Pulmonary artery endothelial cell (primary cell): ENCODE results near the gene ANKS1B. TPM values are rescaled to one million over a fixed set of nuclear protein-coding genes. Genes with fewer than 3 reads are reported as not detected.
"Not testable (repeated sequence)": the region's sequence is repeated elsewhere in the genome, so short reads cannot be mapped to it uniquely, and the experiment has no call there.

Source experiments
- DNase-seq: peaks from one replicate; pipeline ENCODE4 v3.0.0-alpha.2; 2011; ENCODE audit warnings: low read depth, low spot score
- total RNA-seq: library from RNA; depleted of rRNA; stranded (reverse); fragments of >200 nt; gene quantifications from 2 replicates; pipeline ENCODE4 v1.2.3, GENCODE V29; 2014

Gene ANKS1B
- total RNA-seq, 1 donor from 2014 or later = 0.07 TPM

DNA sequence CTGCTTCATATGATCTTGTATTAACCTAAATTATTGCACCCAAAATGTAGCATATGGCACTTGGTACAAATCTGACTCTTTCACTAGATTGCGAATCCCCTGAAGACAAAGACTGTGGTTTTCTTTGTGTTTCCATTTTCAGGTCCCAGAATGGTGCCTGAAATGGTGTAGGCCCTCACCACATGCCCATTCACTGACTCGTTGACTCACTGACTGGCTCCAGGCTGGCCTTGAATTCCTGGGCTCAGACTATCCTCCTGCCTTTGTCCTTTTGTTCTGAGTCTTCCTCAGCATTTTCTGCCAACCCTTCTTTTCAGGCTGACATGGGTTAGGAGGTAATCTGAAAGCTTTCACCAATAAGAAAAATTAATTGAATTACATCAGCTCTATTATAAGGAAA is 705.8 kb downstream of the ANKS1B start:
- no peak for DNase-seq

DNA sequence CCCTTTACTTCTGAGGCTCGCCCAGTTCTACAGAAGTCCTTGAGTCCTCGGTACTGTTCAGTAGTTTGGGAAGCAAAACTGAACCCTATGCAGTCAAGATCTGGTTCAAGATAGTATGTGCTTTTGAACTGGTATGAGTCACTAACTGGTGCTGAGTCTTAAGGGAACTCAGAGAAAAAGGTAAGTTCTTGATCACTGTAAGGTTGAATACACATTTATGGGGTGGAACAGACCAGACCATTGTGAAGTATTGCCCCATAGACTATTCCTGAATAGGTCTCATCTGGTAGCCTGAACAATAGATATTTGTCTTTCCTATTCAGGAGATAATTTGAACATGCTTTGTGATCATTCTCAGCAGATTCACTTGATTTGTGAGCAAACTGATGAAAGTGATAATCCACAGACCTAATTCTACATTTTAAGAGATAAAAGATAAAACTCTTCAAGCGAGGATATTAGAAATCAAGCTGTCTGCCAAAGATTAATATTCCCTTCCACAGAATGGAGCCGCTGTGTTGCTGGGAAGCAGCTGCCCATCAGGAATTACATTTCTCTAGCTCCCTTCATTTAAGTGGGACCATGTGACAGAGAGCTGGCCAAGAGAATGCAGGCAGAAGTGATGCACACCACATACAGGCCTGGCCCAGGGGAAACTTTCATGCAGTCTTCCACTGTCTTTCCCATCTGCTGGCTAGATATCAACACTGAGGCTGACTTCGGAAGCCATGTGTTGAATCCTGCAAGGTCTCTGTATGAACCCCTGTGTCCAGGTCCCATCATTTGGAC is 707.0 kb downstream of the ANKS1B start:
- no peak for DNase-seq

DNA sequence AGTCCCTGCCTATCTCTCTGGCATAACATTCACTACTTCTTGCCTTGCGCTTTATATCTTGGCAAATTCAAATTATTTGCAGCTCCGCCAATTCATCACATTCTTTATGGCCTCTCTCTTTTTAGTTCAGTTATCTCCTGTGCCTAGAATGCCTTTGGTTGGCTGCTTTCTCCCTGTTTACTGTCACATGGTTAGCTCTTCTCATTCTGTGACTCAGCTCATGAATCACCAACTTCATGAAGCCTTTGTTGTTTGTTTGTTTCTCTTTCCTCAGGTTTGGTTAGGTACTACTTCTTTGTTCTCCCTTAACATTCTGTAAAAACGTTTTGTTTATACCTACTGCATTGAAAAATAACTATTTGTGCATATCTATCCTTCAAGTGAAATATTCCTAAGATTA is 713.7 kb downstream of the ANKS1B start:
- DNase-seq = no peak

DNA sequence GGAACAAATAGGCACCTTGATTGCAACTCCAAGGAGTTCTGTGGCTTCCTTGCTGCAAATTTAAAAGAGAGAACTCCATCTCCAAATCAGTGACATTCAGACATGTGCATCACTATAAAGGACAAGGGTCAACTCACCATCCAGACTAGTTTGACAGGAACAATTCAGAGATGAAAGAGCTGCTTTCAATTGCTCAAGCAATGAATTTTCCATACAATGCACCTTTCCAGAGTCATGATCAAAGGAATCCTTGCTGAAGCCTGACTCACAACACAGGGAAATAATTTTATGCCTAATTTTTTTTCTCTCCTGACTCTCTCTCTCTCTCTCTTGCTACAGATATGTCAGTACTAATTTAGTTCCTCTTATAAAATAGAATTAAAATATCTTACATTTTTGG is 717.7 kb downstream of the ANKS1B start:
- no peak for DNase-seq

DNA sequence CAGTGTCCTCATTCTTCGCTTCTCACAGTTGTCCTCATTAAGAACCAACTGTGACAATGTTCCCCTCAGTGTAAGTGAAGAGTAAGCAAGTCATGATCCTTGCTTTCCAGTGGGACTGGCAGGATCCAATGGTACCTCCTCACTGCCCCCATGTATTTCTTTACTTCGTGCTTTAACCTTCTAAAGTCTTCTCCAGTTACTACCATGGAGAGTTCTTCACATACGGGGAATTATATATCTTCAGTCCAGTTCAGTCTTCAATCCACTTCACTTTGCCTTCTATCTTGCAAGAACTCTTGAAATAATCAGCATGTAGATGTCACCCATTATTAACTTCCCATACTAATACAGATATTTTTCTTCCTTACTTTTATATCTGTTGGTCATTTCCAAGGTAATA is 719.1 kb downstream of the ANKS1B start:
- no peak for DNase-seq

DNA sequence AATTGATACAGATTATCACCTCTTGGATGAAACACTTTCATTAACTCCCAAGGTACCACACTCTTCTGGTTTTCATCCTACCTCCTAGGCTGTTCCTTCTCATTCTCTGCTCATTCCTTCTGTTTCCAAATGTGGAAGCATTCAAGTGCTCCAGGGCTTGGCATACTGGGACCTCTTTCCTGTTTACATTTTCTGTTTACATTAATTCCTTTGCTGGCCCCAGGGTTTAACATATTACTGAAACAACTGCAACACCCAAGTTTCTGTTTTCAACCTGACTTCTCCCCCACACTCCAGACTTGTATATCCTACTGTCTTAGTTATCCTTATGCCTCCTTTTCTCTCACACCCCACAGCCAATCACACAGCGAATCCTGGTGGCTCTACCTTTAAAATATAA is 723.5 kb downstream of the ANKS1B start:
- no peak for DNase-seq

DNA sequence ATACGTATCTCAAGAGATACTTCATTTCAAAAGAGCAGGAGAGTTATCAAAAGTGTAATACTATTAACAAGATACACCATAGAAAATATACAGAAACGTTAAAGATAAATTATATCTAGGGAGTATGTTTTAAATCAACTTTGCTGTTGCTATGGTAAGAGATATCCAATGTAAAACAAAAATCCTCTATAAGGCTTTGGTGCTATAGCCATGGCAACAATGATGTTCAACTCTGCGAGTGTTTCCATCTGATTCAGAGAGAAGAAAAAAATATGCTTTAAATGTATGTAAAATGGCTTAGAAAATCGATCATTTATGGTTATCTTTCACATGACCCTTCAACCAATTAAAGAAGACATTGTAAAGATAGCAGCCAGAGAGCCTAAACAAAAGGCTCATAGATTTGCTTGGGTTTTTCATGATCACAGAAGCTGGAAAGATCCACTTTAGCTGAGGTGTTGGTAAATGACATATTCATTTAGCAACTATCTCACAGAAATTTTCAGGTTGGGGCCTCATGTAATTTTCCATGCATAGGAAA is 724.2 kb downstream of the ANKS1B start:
- DNase-seq = no peak

DNA sequence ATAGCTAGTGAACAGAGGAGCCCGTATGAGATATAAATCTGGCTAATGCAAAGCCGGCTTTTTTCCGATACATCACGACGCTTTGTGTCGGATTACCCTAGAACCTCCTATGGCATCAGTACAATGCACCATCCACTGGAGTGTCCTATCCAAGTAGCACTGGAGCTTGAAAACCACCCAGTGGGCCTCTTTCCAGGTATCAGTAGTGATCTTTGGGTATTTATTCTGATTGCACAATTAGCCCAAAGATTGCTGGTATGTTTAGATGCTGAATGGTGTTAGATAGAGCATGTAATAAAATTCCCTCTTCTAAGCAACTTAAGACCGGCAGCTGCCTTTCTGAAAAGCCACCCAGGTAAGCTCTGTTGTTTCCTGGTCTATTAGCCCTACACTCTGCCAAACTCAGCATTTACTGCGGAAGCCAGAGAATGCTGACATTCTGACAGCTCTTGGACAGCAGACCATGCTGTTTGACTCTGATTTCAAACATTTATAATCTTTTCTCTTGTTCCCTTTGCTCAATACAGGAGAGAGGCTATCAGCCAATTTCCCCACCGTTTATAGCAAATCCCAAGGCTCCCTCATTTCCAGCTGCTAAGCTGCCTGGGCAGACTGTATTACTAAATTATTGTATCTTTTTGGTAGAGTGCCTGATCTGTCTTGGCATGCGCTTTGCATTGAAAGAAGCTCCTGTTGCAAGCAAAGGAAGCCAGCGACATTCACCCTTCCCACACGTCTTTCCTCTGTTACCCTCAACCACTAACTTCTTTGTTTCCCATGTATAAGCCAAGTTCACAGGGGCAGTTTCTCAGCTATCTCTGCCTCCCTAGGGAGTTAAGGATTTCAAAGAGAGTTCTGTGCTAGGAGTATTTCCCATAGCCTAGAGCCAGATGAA is 725.4 kb downstream of the ANKS1B start:
- no peak for DNase-seq

DNA sequence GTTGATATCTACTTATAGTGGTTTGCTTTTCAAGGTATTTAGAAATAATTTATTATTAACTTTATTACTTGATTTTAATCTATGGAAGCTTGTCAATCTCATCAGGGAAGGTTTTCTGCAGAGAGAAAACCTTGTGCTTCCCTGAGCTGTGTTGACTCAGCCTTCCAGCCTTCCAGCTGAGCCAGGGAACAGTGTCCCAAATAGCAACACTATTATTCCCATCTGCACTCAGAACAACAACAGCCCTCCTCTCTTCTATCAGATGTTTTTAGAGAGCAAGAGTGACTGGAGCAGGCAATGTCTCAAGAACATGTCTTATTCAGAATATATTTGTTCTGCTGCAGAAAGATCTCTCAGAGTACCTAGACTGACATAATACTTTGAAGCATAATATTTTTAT is 727.1 kb downstream of the ANKS1B start:
- no peak for DNase-seq

DNA sequence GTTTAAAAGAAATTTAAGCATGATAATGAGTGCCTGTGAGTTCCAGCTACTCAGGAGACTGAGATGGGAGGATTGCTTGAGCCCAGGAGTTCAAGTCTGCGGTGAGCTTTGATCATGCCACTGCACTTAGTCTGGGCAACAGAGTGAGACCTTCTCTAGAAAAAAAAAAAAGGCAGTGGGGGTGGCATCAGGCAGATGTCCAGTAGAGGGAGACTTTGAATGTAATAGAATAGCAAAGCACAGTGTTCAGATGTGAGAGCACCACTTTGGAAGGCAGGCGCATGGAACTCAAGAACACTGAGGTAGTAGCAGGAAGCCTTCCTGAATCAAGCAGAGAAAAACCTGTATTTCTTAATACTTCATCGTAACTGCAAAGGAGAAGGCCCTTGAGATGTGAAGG is 731.7 kb downstream of the ANKS1B start:
- no peak for DNase-seq

DNA sequence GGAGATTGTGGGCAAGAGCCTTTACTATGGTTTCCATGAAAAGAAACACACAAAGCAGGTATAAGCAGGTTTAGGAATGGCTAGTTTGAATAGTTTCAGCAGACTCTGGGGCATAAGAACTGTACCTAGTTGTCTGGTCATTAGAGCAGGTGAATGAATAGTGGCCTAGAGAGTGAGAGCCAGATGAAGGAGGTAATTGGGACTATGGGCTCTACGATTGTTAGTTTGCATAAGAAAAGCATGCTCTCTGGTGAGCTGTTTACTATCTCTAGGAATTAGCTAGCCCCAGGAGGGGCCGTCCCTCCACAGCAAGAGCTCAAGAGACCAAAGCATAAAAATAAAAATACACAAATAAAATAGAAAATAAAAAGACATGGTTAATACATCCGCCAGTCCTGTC is 734.6 kb downstream of the ANKS1B start:
- no peak for DNase-seq

DNA sequence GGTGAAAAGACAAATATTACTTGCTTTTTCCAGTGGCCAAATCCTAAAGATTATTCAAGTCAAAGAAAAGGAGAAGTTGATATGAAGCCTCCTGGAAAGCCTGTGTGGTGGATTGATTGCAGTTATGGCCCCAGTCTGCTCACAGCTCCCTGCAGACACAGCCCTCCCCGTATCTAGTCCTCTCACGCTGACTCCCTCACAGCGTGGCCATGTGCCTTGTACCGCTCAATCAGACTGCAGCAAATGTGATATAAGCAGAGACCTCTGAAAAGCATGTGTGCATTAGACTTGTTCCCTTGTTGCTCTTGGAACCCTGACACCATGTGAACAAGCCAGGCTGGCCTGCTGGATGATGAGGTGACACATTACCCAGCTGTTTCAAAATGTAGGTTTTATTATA is 735.2 kb downstream of the ANKS1B start:
- no peak for DNase-seq

DNA sequence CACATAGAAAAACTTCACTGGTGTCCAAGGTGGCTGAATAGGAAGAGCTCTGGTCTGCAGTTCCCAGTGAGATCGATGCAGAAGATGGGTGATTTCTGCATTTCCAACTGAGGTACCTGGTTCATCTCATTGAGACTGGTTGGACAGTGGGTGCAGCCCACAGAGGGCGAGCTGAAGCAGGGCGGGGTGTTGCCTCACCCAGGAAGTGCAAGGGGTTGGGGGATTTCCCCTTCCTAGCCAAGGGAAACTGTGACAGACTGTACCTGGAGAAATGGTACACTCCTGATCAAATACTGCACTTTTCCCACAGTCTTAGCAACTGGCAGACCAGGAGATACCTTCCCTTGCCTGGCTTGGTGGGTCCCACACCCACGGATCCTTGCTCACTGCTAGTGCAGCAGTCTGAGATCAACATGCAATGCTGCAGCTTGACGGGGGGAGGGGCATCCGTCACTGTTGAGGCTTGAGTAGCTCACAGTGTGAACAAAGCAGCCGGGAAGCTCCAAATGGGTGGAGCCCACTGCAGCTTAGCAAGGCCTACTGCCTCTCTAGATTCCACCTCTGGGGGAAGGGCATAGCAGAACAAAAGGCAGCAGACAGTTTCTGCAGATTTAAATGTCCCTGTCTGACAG is 746.7 kb downstream of the ANKS1B start:
- not testable (repeated sequence) for DNase-seq

DNA sequence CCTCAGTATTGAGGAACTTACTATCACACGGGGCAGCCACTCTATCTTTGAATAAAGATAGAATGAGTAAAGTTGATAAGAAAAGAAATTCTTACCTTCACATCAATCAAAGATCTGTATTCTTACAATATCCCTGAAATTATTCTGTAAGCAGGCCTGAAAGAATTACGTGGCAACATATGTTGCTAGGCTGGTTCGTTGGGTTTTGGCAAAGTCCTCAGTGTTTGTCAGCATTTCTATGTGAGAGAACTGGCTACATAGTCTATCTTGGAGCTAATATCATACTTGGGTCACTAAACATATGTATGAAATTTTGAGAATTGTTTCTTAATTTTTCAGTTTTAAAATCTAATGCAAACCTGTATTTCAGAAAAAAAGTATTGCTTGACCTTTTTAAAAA is 749.4 kb downstream of the ANKS1B start:
- DNase-seq = no peak

DNA sequence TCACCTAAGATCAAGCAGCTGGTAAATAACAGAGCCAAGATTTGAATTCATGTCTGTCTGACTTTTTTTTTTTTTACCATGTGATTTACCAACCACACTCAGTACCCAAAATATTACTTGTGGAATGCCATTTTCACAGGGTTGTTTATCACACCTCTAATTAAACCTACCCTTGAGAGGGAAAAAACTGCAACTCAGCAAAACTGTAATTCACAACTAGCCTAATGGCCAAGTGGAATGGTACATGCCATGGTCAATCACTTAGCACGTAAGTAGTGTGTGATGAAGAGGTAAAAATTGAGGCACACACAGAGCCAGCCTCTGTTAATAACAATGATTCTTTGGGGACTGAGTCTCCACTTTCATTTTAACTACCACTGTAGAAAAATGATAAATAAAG is 750.0 kb downstream of the ANKS1B start:
- no peak for DNase-seq

DNA sequence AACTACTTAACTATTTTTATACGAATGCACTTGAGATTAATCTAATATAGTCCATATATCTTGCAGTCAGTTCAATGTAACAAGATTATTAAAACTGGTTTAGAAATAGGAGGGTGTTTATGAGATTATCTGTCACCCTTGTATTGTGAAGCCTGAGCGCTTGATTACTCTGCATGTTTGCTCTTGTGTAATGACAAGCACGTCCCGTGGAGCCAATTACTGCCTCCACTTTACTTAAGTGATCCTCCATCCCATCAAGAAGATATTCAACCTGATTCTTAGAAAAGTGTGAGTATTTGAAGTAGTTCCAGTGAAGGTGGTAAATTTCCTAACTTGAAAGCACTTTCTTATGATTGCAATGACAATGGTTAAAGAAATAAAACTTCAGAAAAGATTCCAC is 752.4 kb downstream of the ANKS1B start:
- no peak for DNase-seq

DNA sequence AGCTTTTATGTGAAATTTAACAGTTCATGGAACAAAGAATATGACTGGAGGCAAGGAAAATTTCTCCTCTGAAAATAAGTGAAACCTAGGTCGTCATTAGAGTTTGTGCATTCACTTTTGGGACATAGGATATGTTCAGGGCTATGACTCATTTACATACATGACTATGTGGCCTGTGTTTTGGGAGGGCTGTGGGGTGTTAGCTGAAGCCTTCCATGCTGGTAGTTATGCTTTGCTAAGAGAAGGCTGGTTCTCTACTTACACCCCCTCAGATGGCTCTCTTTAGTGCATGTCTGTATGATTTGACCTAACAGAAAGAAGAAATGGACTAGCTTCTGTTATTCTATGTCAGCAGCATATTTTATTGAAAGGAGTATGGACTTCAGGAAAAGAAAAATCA is 753.7 kb downstream of the ANKS1B start:
- no peak for DNase-seq

DNA sequence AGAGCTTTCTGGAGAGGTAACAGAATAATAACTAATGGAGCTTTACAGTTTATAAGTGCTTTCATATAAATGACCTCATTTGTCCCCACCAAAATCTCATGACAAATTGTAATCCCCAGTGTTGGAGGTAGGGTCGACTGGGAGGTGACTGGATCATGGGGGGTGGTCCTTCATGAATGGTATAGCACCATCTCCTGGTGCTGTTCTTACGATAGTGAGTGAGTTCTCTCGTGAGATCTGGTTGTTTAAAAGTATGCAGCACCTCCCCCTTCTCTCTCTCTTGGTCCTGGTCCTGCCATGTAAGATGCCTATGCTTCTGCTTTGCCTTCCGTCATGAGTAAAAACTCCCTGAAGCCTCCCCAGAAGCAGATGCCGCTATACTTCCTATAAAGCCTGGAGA is 760.5 kb downstream of the ANKS1B start:
- DNase-seq = no peak

DNA sequence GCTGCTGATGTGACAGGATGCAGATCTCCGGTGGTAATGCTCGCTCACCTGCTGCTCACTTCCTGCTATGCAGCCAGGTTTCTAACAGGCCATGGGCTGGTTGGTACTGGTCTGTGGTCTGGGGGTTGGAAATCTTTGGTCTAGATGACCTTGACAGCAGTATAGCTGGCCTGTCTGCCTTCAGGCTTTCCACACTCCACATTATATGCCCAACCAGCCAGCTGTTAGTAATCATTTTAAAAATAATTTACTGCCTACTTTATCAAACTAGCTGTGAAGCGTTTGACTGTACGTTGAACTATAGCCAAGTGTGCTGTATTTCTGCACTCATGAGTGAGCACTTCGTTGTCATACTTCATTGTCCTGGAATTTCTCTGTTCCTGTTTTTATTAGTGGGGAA is 761.2 kb downstream of the ANKS1B start:
- DNase-seq = no peak

DNA sequence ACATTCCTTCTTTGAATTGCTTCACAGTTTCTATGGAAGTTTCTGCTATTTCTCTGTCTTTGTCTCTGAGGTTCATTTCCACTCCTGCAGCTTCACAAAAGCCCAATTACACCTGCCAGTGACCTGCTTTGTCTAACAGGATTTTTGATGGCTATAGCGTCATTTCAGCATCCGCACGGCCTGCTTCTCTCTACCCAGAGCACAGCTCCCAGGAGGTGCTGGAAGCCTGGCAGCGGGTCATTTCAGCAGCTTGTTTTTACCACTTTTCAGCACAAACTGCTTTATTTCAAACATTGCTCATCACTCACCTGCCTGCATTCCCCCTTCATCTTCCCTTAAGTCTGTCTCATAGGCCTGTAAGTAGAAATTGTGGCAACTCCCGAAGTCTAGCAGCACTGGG is 771.7 kb downstream of the ANKS1B start:
- DNase-seq = no peak

DNA sequence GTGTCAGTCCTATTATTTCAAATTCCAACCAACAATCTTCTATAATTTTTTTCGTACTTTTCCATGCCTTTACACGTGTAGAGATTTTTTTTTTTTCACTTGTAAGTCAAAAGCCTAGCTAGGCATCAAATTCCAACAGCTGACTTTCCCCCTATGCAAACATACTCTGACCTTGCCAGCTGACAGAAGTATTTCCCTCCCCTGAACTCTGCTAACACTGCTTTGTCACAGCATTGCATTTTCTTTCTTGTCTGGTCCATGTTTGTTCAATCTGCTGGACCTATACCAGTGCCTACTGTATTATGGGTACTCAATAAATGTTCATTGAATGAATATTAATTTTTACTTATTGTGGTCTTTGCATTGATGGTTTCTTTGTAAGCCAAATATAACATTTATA is 772.5 kb downstream of the ANKS1B start:
- DNase-seq = no peak

DNA sequence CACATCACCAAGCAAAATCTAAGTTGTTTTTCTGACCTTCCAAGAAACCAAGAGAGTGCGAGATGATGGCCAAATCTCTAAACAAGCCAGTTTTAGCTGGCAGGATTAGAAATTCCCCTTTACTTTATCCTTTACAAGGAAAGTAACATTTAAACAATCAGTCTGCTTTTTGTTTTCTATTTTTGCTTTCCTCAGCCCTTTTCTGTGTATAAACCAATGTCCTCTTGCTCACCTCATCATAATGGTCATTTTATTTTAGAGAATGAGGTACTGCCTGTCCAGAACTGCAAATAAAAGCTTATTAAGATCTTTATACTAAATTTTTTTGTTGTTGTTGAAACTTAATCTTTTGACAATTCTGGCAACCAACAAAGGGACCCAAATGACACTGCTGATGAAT is 779.6 kb downstream of the ANKS1B start:
- DNase-seq = no peak
